Left cardiac atrium (tissue), 4 donors: ENCODE measurements around the gene RARRES1. TPM values are rescaled to one million over a fixed set of nuclear protein-coding genes. Genes with fewer than 3 reads are reported as not detected.

ENCODE experiments used
- ATAC-seq, 2 donors: fragments of 200-7000 bp; cut with Tn5 transposase; one replicate each; pipeline ENCODE4 v1.9.1; 2020; ENCODE audit warnings: mild to moderate bottlenecking in 2 of 2, moderate library complexity in 2 of 2
- DNase-seq: peaks from one replicate; pipeline ENCODE4 v3.0.0-alpha.2; 2020
- intact Hi-C, 2 donors: fragments of 100-400 bp; cut with DNase I; formaldehyde crosslinking; loops; one replicate each; pipeline versions ENCODE4 v1.14.1 to v1.15.1; 2022 to 2023
- total RNA-seq, 2 donors: library from RNA; stranded (reverse); fragmentation: NEBNext Ultra II Directional; extraction: Animal tissue kit (Norgen Biotek cat#: 25700); gene quantifications; one replicate each; pipeline ENCODE4 v1.2.1, GENCODE V29; 2021
- donor health status: DM: no; HTN: yes; CAD: no.
- donor health status: DM: no; HTN: yes; CAD: no; lungs with severe emphysema.
- donor health status: DM: yes; HTN: yes; CAD: no.
- donor health status: Dilated cardiomyopathy.

The RARRES1 gene
- total RNA-seq, 2 donors from 2014 or later, result 44.8 to 117 TPM

- peak; percentile 27 for DNase-seq
- intact Hi-C loops, result no loop called here
Observed at GRCh38 chr3:158768881-158769543, 36.8 kb upstream of the RARRES1 start.

GRCh38 chr3:158768361-158768787, 36.1 kb upstream of the RARRES1 start:
- intact Hi-C loops, result no loop called here
- DNase-seq (peak; percentile 79), ATAC-seq (peak; percentile 80 to 84)

More at GRCh38 chr3:158768881-158769543, 36.8 kb upstream of the RARRES1 start:
- peak; percentile 82 to 88 for ATAC-seq

GRCh38 chr3:158766364-158766763, 34.1 kb upstream of the RARRES1 start:
- DNase-seq (no peak), ATAC-seq (no peak)
- intact Hi-C loops, result no loop called here

GRCh38 chr3:158765518-158766205, 33.4 kb upstream of the RARRES1 start:
- DNase-seq (no peak), ATAC-seq (no peak)
- intact Hi-C loops, result no loop called here

GRCh38 chr3:158763421-158763820, 31.2 kb upstream of the RARRES1 start:
- DNase-seq (no peak), ATAC-seq (no peak)
- intact Hi-C loops, result no loop called here

- intact Hi-C loops, result no loop called here
- ATAC-seq (peak in 1 of 2 donors; percentile 68), DNase-seq (no peak)
Observed at GRCh38 chr3:158762701-158763100, 30.4 kb upstream of the RARRES1 start.

- peak in 1 of 2 donors; percentile 53 for ATAC-seq
- intact Hi-C loops, result no loop called here
Observed at GRCh38 chr3:158761350-158761749, 29.1 kb upstream of the RARRES1 start.

GRCh38 chr3:158755421-158755820, 23.2 kb upstream of the RARRES1 start:
- ATAC-seq, result no peak
- DNase-seq, result no peak
- intact Hi-C loops, result no loop called here

More at GRCh38 chr3:158761350-158761749, 29.1 kb upstream of the RARRES1 start:
- DNase-seq, result no peak

GRCh38 chr3:158753854-158754253, 21.6 kb upstream of the RARRES1 start:
- intact Hi-C loops, result no loop called here
- no peak for DNase-seq
- ATAC-seq, result no peak

- DNase-seq (no peak), ATAC-seq (no peak)
- intact Hi-C loops, result no loop called here
Observed at GRCh38 chr3:158751316-158751715, 19.1 kb upstream of the RARRES1 start.

- ATAC-seq, result no peak
- intact Hi-C loops, result no loop called here
- DNase-seq, result no peak
Observed at GRCh38 chr3:158750016-158750415, 17.8 kb upstream of the RARRES1 start.

GRCh38 chr3:158749526-158749925, 17.3 kb upstream of the RARRES1 start:
- ATAC-seq, result no peak
- no peak for DNase-seq
- intact Hi-C loops, result no loop called here

GRCh38 chr3:158748237-158748828, 16.1 kb upstream of the RARRES1 start:
- DNase-seq, result peak; percentile 56
- intact Hi-C loops, result no loop called here

GRCh38 chr3:158747417-158747816, 15.2 kb upstream of the RARRES1 start:
- no peak for ATAC-seq
- no peak for DNase-seq
- intact Hi-C loops, result no loop called here

More at GRCh38 chr3:158748237-158748828, 16.1 kb upstream of the RARRES1 start:
- peak in 1 of 2 donors; percentile 38 for ATAC-seq

- intact Hi-C loops, result no loop called here
- ATAC-seq (no peak), DNase-seq (no peak)
Observed at GRCh38 chr3:158745551-158745950, 13.3 kb upstream of the RARRES1 start.

- no peak for DNase-seq
- intact Hi-C loops, result no loop called here
- ATAC-seq, result no peak
Observed at GRCh38 chr3:158744567-158745288, 12.5 kb upstream of the RARRES1 start.

- ATAC-seq (no peak), DNase-seq (no peak)
- intact Hi-C loops, result no loop called here
Observed at GRCh38 chr3:158743664-158744566, 11.7 kb upstream of the RARRES1 start.

GRCh38 chr3:158742871-158743663, 10.8 kb upstream of the RARRES1 start:
- DNase-seq (no peak), ATAC-seq (no peak)
- intact Hi-C loops, result no loop called here
